ENCODE measurements around the gene KCNJ3. TPM values are rescaled to one million over a fixed set of nuclear protein-coding genes. Genes with fewer than 3 reads are reported as not detected.

The KCNJ3 gene
- 0.37 TPM in 1 of 2 replicates, not detected in the other for total RNA-seq (2014; rRNA removed; shearing (Covaris generic))
- 0.05 and 0.27 TPM in 2 replicates for polyA plus RNA-seq (2015; cell fraction: cytosol; rRNA removed)
- polyA plus RNA-seq (2015; cell fraction: nucleus; rRNA removed), result 0.02 and 0.25 TPM in 2 replicates

GRCh38 chr2:154698296-154698720 lies at the start of gene KCNJ3:
KCNJ3 (plus strand) TSS chr2:154698695; CDS start chr2:154698776, 81 bp downstream.
- no peak for DNase-seq (ENCODE audit: low read depth)

- DNase-seq (ENCODE audit: low read depth), result no peak
Measured at GRCh38 chr2:154655499-154655898, 43.0 kb upstream of the KCNJ3 start.

GRCh38 chr2:154658854-154659253 lies 39.6 kb upstream of the KCNJ3 start:
- no peak for DNase-seq (ENCODE audit: low read depth)

- no peak for DNase-seq (ENCODE audit: low read depth)
Measured at GRCh38 chr2:154664248-154664647, 34.2 kb upstream of the KCNJ3 start.

GRCh38 chr2:154670083-154670482 lies 28.4 kb upstream of the KCNJ3 start:
- DNase-seq (ENCODE audit: low read depth), result no peak

- DNase-seq (ENCODE audit: low read depth), result no peak
Measured at GRCh38 chr2:154673694-154674093, 24.8 kb upstream of the KCNJ3 start.

- no peak for DNase-seq (ENCODE audit: low read depth)
Measured at GRCh38 chr2:154677401-154677800, 21.1 kb upstream of the KCNJ3 start.

- DNase-seq (ENCODE audit: low read depth), result no peak
Measured at GRCh38 chr2:154681741-154682140, 16.8 kb upstream of the KCNJ3 start.

- DNase-seq (ENCODE audit: low read depth), result peak; percentile 46
Measured at GRCh38 chr2:154686162-154686561, 12.3 kb upstream of the KCNJ3 start.

- no peak for DNase-seq (ENCODE audit: low read depth)
Measured at GRCh38 chr2:154688373-154688772, 10.1 kb upstream of the KCNJ3 start.

GRCh38 chr2:154689158-154689557 lies 9.3 kb upstream of the KCNJ3 start:
- no peak for DNase-seq (ENCODE audit: low read depth)

- DNase-seq (ENCODE audit: low read depth), result peak; percentile 18
Measured at GRCh38 chr2:154692927-154693326, 5.6 kb upstream of the KCNJ3 start.

- no peak for DNase-seq (ENCODE audit: low read depth)
Measured at GRCh38 chr2:154693741-154694340, 4.7 kb upstream of the KCNJ3 start.

GRCh38 chr2:154694881-154695280 lies 3.6 kb upstream of the KCNJ3 start:
- DNase-seq (ENCODE audit: low read depth), result no peak

- DNase-seq (ENCODE audit: low read depth), result no peak
Measured at GRCh38 chr2:154696369-154696768, 2.1 kb upstream of the KCNJ3 start.

GRCh38 chr2:154696810-154697417 lies 1.6 kb upstream of the KCNJ3 start:
- DNase-seq (ENCODE audit: low read depth), result no peak

- DNase-seq (ENCODE audit: low read depth), result no peak
Measured at GRCh38 chr2:154697418-154698252, 860 bp upstream of the KCNJ3 start.

GRCh38 chr2:154698721-154699574 lies 453 bp downstream of the KCNJ3 start:
- DNase-seq (ENCODE audit: low read depth), result no peak

GRCh38 chr2:154699575-154699930 lies 1.1 kb downstream of the KCNJ3 start:
- no peak for DNase-seq (ENCODE audit: low read depth)

- DNase-seq (ENCODE audit: low read depth), result no peak
Measured at GRCh38 chr2:154700136-154700535, 1.6 kb downstream of the KCNJ3 start.

GRCh38 chr2:154704991-154705390 lies 6.5 kb downstream of the KCNJ3 start:
- no peak for DNase-seq (ENCODE audit: low read depth)
